DND-41 (cell line): ENCODE results near the gene TAB3.

Experiments
- CTCF ChIP-seq: IDR thresholded peaks from 2 replicates; pipeline ENCODE4 v1.5.1; 2012; ENCODE audit warnings: borderline replicate concordance, low read length, moderate library complexity, mild to moderate bottlenecking; ENCODE audit not compliant: poor library complexity, severe bottlenecking; ENCODE audit errors: extremely low read depth
- EZH2 ChIP-seq: IDR thresholded peaks from 3 replicates; pipeline ENCODE4 v1.6.1; 2012; ENCODE audit warnings: borderline replicate concordance, low read depth, mild to moderate bottlenecking, moderate library complexity, low read length, inconsistent platforms; ENCODE audit not compliant: severe bottlenecking

GRCh38 chrX:30935985-30936384 lies 46.9 kb upstream of the TAB3 start:
- no peak for TF ChIP-seq CTCF
- TF ChIP-seq EZH2: no peak
